Activated naive CD4-positive, alpha-beta T cell treated with anti-CD3 and anti-CD28 coated beads for 36 hours (primary cell): ENCODE data around the gene PFDN2. TPM values are rescaled to one million over a fixed set of nuclear protein-coding genes. Genes with fewer than 3 reads are reported as not detected.

Experiments used
- CTCF ChIA-PET: fragments of 350-600 bp; sonication (Branson Sonifier 250); formaldehyde crosslinking; loops from one replicate; lab custom pipeline; 2021; ENCODE audit warnings: antibody characterized with exemption; lab: Charles Lee
- DNase-seq: peaks from one replicate; pipeline ENCODE4 v3.0.0-alpha.2; 2020
- H3K27ac Mint-ChIP-seq: one replicate; pipeline ENCODE4 v1.8.0; 2021; ENCODE audit warnings: mild to moderate bottlenecking, mixed read lengths
- H3K27me3 Mint-ChIP-seq: one replicate; pipeline ENCODE4 v1.8.0; 2021; ENCODE audit warnings: low read depth, mixed read lengths
- H3K36me3 Mint-ChIP-seq: one replicate; pipeline ENCODE4 v1.8.0; 2021; ENCODE audit warnings: low read depth, mixed read lengths
- H3K4me1 Mint-ChIP-seq: one replicate; pipeline ENCODE4 v1.8.0; 2021; ENCODE audit warnings: low read depth, mixed read lengths
- H3K4me3 Mint-ChIP-seq: one replicate; pipeline ENCODE4 v1.8.0; 2021; ENCODE audit warnings: mild to moderate bottlenecking, moderate library complexity, mixed read lengths
- H3K9me3 Mint-ChIP-seq: one replicate; pipeline ENCODE4 v1.8.0; 2021; ENCODE audit warnings: mixed read lengths
- intact Hi-C: fragments of 100-400 bp; cut with micrococcal nuclease; formaldehyde crosslinking; loops from one replicate; pipeline ENCODE4 v1.15.1; 2023
- total RNA-seq, 2 experiments: library from RNA; stranded (reverse); gene quantifications; one replicate each; pipeline ENCODE4 v1.2.3, GENCODE V29; 2021

PFDN2 gene
- total RNA-seq, 2 experiments from 2014 or later = 179 to 183 TPM

- Mint-ChIP-seq H3K36me3 (no peaks in the 10 kb centered on the region), H3K9me3 (no peaks in the 10 kb centered on the region), H3K27ac (no peak overlapping the region), H3K4me1 (peaks cover 7% of the 10 kb centered on the region), H3K27me3 (no peaks in the 10 kb centered on the region), H3K4me3 (no peak overlapping the region)
- DNase-seq = no peak
- intact Hi-C loops = no loop called here
- CTCF ChIA-PET = interaction anchor here (0.8 to 1.3 kb wide), 2 partner anchors 12 kb away, joined by 3 to 6 read pairs; partner anchors contain the start of gene KLHDC9
These were observed 32.7 kb downstream of the PFDN2 start for GRCh38 chr1:161085165-161085564.

- H3K27ac Mint-ChIP-seq = no peak overlapping the region
- no peak overlapping the region for H3K4me3 Mint-ChIP-seq
- H3K36me3 Mint-ChIP-seq = no peaks in the 10 kb centered on the region
- intact Hi-C loops = no loop called here
- no peaks in the 10 kb centered on the region for H3K27me3 Mint-ChIP-seq
- DNase-seq = no peak
- CTCF ChIA-PET = interaction anchor here (0.6 to 1.3 kb wide), 6 partner anchors 11 to 575 kb away, joined by 3 to 6 read pairs (median 4); partner anchors contain the start of gene KLHDC9
- no peaks in the 10 kb centered on the region for H3K9me3 Mint-ChIP-seq
- peaks cover 6% of the 10 kb centered on the region for H3K4me1 Mint-ChIP-seq
These were observed 33.2 kb downstream of the PFDN2 start for GRCh38 chr1:161084597-161084988.

GRCh38 chr1:161083748-161084596, 33.9 kb downstream of the PFDN2 start:
- H3K27ac Mint-ChIP-seq = no peak overlapping the region

GRCh38 chr1:161082996-161083747, 34.7 kb downstream of the PFDN2 start:
- no peak overlapping the region for H3K27ac Mint-ChIP-seq
- no peak for DNase-seq
- intact Hi-C loops = no loop called here
- H3K4me3 Mint-ChIP-seq = no peak overlapping the region
- H3K9me3 Mint-ChIP-seq = no peaks in the 10 kb centered on the region
- CTCF ChIA-PET = interaction anchor here (1.2 kb wide), 1 partner anchor 14 kb away, joined by 6 read pairs; no protein-coding TSS in a partner anchor
- no peaks in the 10 kb centered on the region for H3K27me3 Mint-ChIP-seq
- H3K36me3 Mint-ChIP-seq = no peaks in the 10 kb centered on the region
- peaks cover 4% of the 10 kb centered on the region for H3K4me1 Mint-ChIP-seq

More at GRCh38 chr1:161083748-161084596, 33.9 kb downstream of the PFDN2 start:
- no peak for DNase-seq
- no peaks in the 10 kb centered on the region for H3K9me3 Mint-ChIP-seq
- CTCF ChIA-PET = interaction anchor here (0.6 to 1.2 kb wide), 4 partner anchors 13 to 574 kb away, joined by 3 to 6 read pairs (median 4); no protein-coding TSS in a partner anchor
- intact Hi-C loops = no loop called here
- H3K4me1 Mint-ChIP-seq = peaks cover 5% of the 10 kb centered on the region
- H3K4me3 Mint-ChIP-seq = no peak overlapping the region
- no peaks in the 10 kb centered on the region for H3K27me3 Mint-ChIP-seq
- no peaks in the 10 kb centered on the region for H3K36me3 Mint-ChIP-seq

GRCh38 chr1:161082483-161082882, 35.4 kb downstream of the PFDN2 start:
- Mint-ChIP-seq H3K4me3 (no peak overlapping the region), H3K4me1 (peaks cover 4% of the 10 kb centered on the region), H3K36me3 (no peaks in the 10 kb centered on the region), H3K27me3 (no peaks in the 10 kb centered on the region), H3K27ac (no peak overlapping the region), H3K9me3 (no peaks in the 10 kb centered on the region)
- DNase-seq = no peak
- CTCF ChIA-PET = no interaction called here
- intact Hi-C loops = no loop called here

- Mint-ChIP-seq H3K4me1 (peaks cover 4% of the 10 kb centered on the region), H3K4me3 (no peak overlapping the region), H3K27ac (no peak overlapping the region), H3K27me3 (no peaks in the 10 kb centered on the region), H3K36me3 (no peaks in the 10 kb centered on the region), H3K9me3 (no peaks in the 10 kb centered on the region)
- intact Hi-C loops = no loop called here
- no peak for DNase-seq
- CTCF ChIA-PET = interaction anchor here (0.9 kb wide), 1 partner anchor 313 kb away, joined by 4 read pairs; no protein-coding TSS in a partner anchor
These were observed 36.3 kb downstream of the PFDN2 start for GRCh38 chr1:161081519-161081918.

GRCh38 chr1:161080441-161081405, 37.1 kb downstream of the PFDN2 start:
- Mint-ChIP-seq H3K4me3 (no peak overlapping the region), H3K4me1 (peaks cover 4% of the 10 kb centered on the region), H3K27me3 (no peaks in the 10 kb centered on the region), H3K9me3 (no peaks in the 10 kb centered on the region), H3K27ac (no peak overlapping the region), H3K36me3 (no peaks in the 10 kb centered on the region)
- CTCF ChIA-PET = interaction anchor here (0.9 kb wide), 1 partner anchor 312 kb away, joined by 4 read pairs; no protein-coding TSS in a partner anchor
- intact Hi-C loops = no loop called here
- DNase-seq = no peak

- no peaks in the 10 kb centered on the region for H3K36me3 Mint-ChIP-seq
- CTCF ChIA-PET = interaction anchor here (0.6 to 1.8 kb wide), 5 partner anchors 9 to 57 kb away, joined by 3 to 6 read pairs (median 4); partner anchors contain the start of genes ARHGAP30 and NECTIN4
- H3K9me3 Mint-ChIP-seq = no peaks in the 10 kb centered on the region
- no peak for DNase-seq
- intact Hi-C loops = no loop called here
- H3K4me1 Mint-ChIP-seq = peaks cover 4% of the 10 kb centered on the region
- H3K4me3 Mint-ChIP-seq = no peak overlapping the region
- H3K27me3 Mint-ChIP-seq = no peaks in the 10 kb centered on the region
- no peak overlapping the region for H3K27ac Mint-ChIP-seq
These were observed 38.3 kb downstream of the PFDN2 start for GRCh38 chr1:161079436-161080110.

GRCh38 chr1:161077426-161077825, 40.4 kb downstream of the PFDN2 start:
- Mint-ChIP-seq H3K4me3 (no peak overlapping the region), H3K36me3 (no peaks in the 10 kb centered on the region), H3K27ac (no peak overlapping the region), H3K9me3 (no peaks in the 10 kb centered on the region), H3K27me3 (no peaks in the 10 kb centered on the region), H3K4me1 (peaks cover 4% of the 10 kb centered on the region)
- CTCF ChIA-PET = no interaction called here
- intact Hi-C loops = no loop called here
- DNase-seq = no peak

GRCh38 chr1:161076410-161076809, 41.4 kb downstream of the PFDN2 start:
- Mint-ChIP-seq H3K36me3 (no peaks in the 10 kb centered on the region), H3K9me3 (no peaks in the 10 kb centered on the region), H3K27ac (no peak overlapping the region), H3K4me1 (peaks cover 10% of the 10 kb centered on the region), H3K27me3 (no peaks in the 10 kb centered on the region), H3K4me3 (no peak overlapping the region)
- no peak for DNase-seq
- intact Hi-C loops = no loop called here
- CTCF ChIA-PET = interaction anchor here (0.6 kb wide), 1 partner anchor 61 kb away, joined by 3 read pairs; no protein-coding TSS in a partner anchor
